GM13977 (cell line): Measurements from ENCODE around the gene UBE2V1.

Experiments used
- DNase-seq: peaks from one replicate; pipeline ENCODE4 v3.0.0; 2012; ENCODE audit warnings: low spot score
- CTCF ChIP-seq: IDR thresholded peaks from 2 replicates; pipeline ENCODE4 v1.5.1; 2012; ENCODE audit warnings: mild to moderate bottlenecking, control low read depth; ENCODE audit not compliant: insufficient read depth; ENCODE audit errors: extremely low read depth, missing control alignments
- in situ Hi-C: fragments of 300-500 bp; cut with MboI; formaldehyde crosslinking; loops from one replicate; pipeline ENCODE4 v1.12.0; 2022; ENCODE audit warnings: low sequenced_read_pairs, low pct_unique_long_range_greater_than_20kb, mixed read lengths, inconsistent platforms; ENCODE audit not compliant: unreplicated experiment

The UBE2V1 gene

GRCh38 chr20:50071039-50071888 lies 41.7 kb downstream of the UBE2V1 start:
- DNase-seq: peak; percentile 95
- TF ChIP-seq CTCF: peak; percentile 99
- in situ Hi-C loops: loop anchor here (10.0 kb wide), 1 partner anchor 96 kb away; no protein-coding TSS in a partner anchor

- no peak for DNase-seq
Measured at GRCh38 chr20:50070361-50070760, 42.6 kb downstream of the UBE2V1 start.

GRCh38 chr20:50068041-50068651 lies 44.8 kb downstream of the UBE2V1 start:
- no peak for TF ChIP-seq CTCF
- in situ Hi-C loops: no loop called here
- no peak for DNase-seq

More at GRCh38 chr20:50070361-50070760, 42.6 kb downstream of the UBE2V1 start:
- TF ChIP-seq CTCF: no peak
- in situ Hi-C loops: loop anchor here (10.0 kb wide), 1 partner anchor 96 kb away; no protein-coding TSS in a partner anchor

- in situ Hi-C loops: no loop called here
Measured at GRCh38 chr20:50067461-50067860, 45.5 kb downstream of the UBE2V1 start.

GRCh38 chr20:50067018-50067417 lies 45.9 kb downstream of the UBE2V1 start:
- no peak for DNase-seq
- no peak for TF ChIP-seq CTCF
- in situ Hi-C loops: no loop called here

More at GRCh38 chr20:50067461-50067860, 45.5 kb downstream of the UBE2V1 start:
- no peak for TF ChIP-seq CTCF
- DNase-seq: no peak

- in situ Hi-C loops: no loop called here
- DNase-seq: no peak
- TF ChIP-seq CTCF: no peak
Measured at GRCh38 chr20:50066161-50066834, 46.7 kb downstream of the UBE2V1 start.
